CD4-positive, alpha-beta T cell (primary cell): ENCODE results near the gene RBM20. TPM values are rescaled to one million over a fixed set of nuclear protein-coding genes. Genes with fewer than 3 reads are reported as not detected.

Experiments
- ATAC-seq: fragments of 200-7000 bp; cut with Tn5 transposase; one replicate; pipeline ENCODE4 v1.10.0; 2022; ENCODE audit warnings: mild to moderate bottlenecking; ENCODE audit not compliant: poor library complexity
- CTCF ChIA-PET: fragments of 350-600 bp; sonication (Branson Sonifier 250); formaldehyde crosslinking; loops from one replicate; lab custom pipeline; 2021; ENCODE audit warnings: antibody characterized with exemption, inconsistent platforms; lab: Charles Lee
- POLR2A ChIA-PET: fragments of 350-600 bp; sonication (Branson Sonifier 250); formaldehyde crosslinking; loops from one replicate; lab custom pipeline; 2021; ENCODE audit warnings: antibody characterized with exemption, inconsistent platforms; lab: Charles Lee
- DNase-seq, 14 experiments: peaks; one replicate each; pipeline ENCODE4 v3.0.0-alpha.2; 2013 to 2020; ENCODE audit warnings: mixed read lengths in 2 of 14
- H3K27ac ChIP-seq, 2 donors: one replicate each; pipeline versions ENCODE4 v1.5.1 to v1.7.0; 2013; ENCODE audit warnings: low read length in 2 of 2, low read depth in 1 of 2, mild to moderate bottlenecking in 1 of 2
- H3K27me3 ChIP-seq, 2 experiments: 1 replicate in 1 of 2; 2 replicates in 1 of 2; pipeline versions ENCODE4 v1.6.1 to v1.7.0; 2013; ENCODE audit warnings: low read length in 2 of 2, control low read depth in 1 of 2, mild to moderate bottlenecking in 1 of 2, moderate library complexity in 1 of 2; ENCODE audit not compliant: insufficient read depth in 2 of 2, control insufficient read depth in 1 of 2
- H3K36me3 ChIP-seq: one replicate; pipeline ENCODE4 v1.6.1; 2013; ENCODE audit warnings: low read length, control low read depth; ENCODE audit not compliant: insufficient read depth
- H3K4me1 ChIP-seq: one replicate; pipeline ENCODE4 v1.6.1; 2013; ENCODE audit warnings: low read length, control low read depth; ENCODE audit not compliant: insufficient read depth
- H3K4me3 ChIP-seq: one replicate; pipeline ENCODE4 v1.5.1; 2013; ENCODE audit warnings: mild to moderate bottlenecking, low read length, moderate library complexity
- H3K9me3 ChIP-seq, 2 experiments: 1 replicate in 1 of 2; 2 replicates in 1 of 2; pipeline versions ENCODE4 v1.6.1 to v1.7.0; 2013; ENCODE audit warnings: low read length in 2 of 2, mild to moderate bottlenecking in 2 of 2, control low read depth in 1 of 2, moderate library complexity in 1 of 2; ENCODE audit not compliant: control insufficient read depth in 1 of 2, insufficient read depth in 1 of 2
- H3K27ac Mint-ChIP-seq: one replicate; pipeline ENCODE4 v1.8.0; 2020; ENCODE audit warnings: mixed read lengths
- H3K27me3 Mint-ChIP-seq: one replicate; pipeline ENCODE4 v1.8.0; 2021; ENCODE audit warnings: mixed read lengths
- H3K36me3 Mint-ChIP-seq: one replicate; pipeline ENCODE4 v1.8.0; 2021; ENCODE audit warnings: low read depth, mixed read lengths
- H3K4me1 Mint-ChIP-seq: one replicate; pipeline ENCODE4 v1.8.0; 2021; ENCODE audit warnings: low read depth, mixed read lengths
- H3K4me3 Mint-ChIP-seq: one replicate; pipeline ENCODE4 v1.8.0; 2020; ENCODE audit warnings: mild to moderate bottlenecking, mixed read lengths
- H3K9me3 Mint-ChIP-seq: one replicate; pipeline ENCODE4 v1.8.0; 2020; ENCODE audit warnings: mixed read lengths
- CTCF ChIP-seq: fragments of 200-600 bp; IDR thresholded peaks from one replicate; pipeline ENCODE4 v1.8.0; 2022; ENCODE audit warnings: antibody characterized with exemption, mild to moderate bottlenecking
- intact Hi-C, 2 experiments: fragments of 100-400 bp; cut with DNase I in 1 of 2; cut with micrococcal nuclease in 1 of 2; formaldehyde crosslinking; loops; one replicate each; pipeline versions ENCODE4 v1.15.1 to v1.9.0; 2023 to 2025; cut with DNase I, micrococcal nuclease
- total RNA-seq, 174 experiments: library from RNA in 2 of 174; stranded (reverse) in 2 of 174; gene quantifications; one replicate each; pipeline ENCODE4 v1.2.3 and lab custom pipeline; 2021 to 2026

Gene RBM20
- total RNA-seq, 2 experiments from 2014 or later = 0.91 to 1.1 TPM

GRCh38 chr10:110706690-110707098, 62.6 kb downstream of the RBM20 start:
- Histone ChIP-seq H3K27me3 (no peaks in the 10 kb centered on the region), H3K9me3 (peaks cover 0 to 3% of the 10 kb centered on the region in 2 experiments), H3K4me1 (no peaks in the 10 kb centered on the region), H3K36me3 (no peaks in the 10 kb centered on the region), H3K4me3 (no peak overlapping the region), H3K27ac (no peak overlapping the region)
- no peak for DNase-seq
- Mint-ChIP-seq H3K4me1 (no peaks in the 10 kb centered on the region), H3K27ac (no peak overlapping the region), H3K36me3 (no peaks in the 10 kb centered on the region), H3K27me3 (no peaks in the 10 kb centered on the region), H3K9me3 (no peaks in the 10 kb centered on the region), H3K4me3 (no peak overlapping the region)
- intact Hi-C loops = no loop called here
- CTCF ChIA-PET = no interaction called here
- POLR2A ChIA-PET = no interaction called here
- ATAC-seq = no peak
- TF ChIP-seq CTCF = no peak

GRCh38 chr10:110708776-110709443, 64.8 kb downstream of the RBM20 start:
- H3K27ac Mint-ChIP-seq = no peak overlapping the region
- H3K9me3 ChIP-seq = no peaks in the 10 kb centered on the region
- H3K4me3 Mint-ChIP-seq = no peak overlapping the region
- DNase-seq = no peak
- ATAC-seq = no peak
- no peaks in the 10 kb centered on the region for H3K4me1 ChIP-seq
- H3K36me3 ChIP-seq = no peaks in the 10 kb centered on the region
- H3K9me3 Mint-ChIP-seq = no peaks in the 10 kb centered on the region
- H3K4me1 Mint-ChIP-seq = no peaks in the 10 kb centered on the region
- H3K27me3 Mint-ChIP-seq = no peaks in the 10 kb centered on the region
- intact Hi-C loops = no loop called here
- POLR2A ChIA-PET = interaction anchor here (0.6 kb wide), 1 partner anchor 58 kb away, joined by 5 read pairs; no protein-coding TSS in a partner anchor
- H3K27ac ChIP-seq = no peak overlapping the region
- TF ChIP-seq CTCF = no peak
- CTCF ChIA-PET = no interaction called here
- no peaks in the 10 kb centered on the region for H3K27me3 ChIP-seq
- H3K4me3 ChIP-seq = no peak overlapping the region
- H3K36me3 Mint-ChIP-seq = no peaks in the 10 kb centered on the region

GRCh38 chr10:110709444-110709828, 65.3 kb downstream of the RBM20 start:
- Histone ChIP-seq H3K4me3 (no peak overlapping the region), H3K27me3 (peaks cover 0 to under 1% of the 10 kb centered on the region in 2 experiments), H3K36me3 (no peaks in the 10 kb centered on the region), H3K27ac (no peak overlapping the region), H3K4me1 (no peaks in the 10 kb centered on the region), H3K9me3 (no peaks in the 10 kb centered on the region)
- no peak for DNase-seq
- Mint-ChIP-seq H3K4me1 (no peaks in the 10 kb centered on the region), H3K4me3 (no peak overlapping the region), H3K36me3 (no peaks in the 10 kb centered on the region), H3K27me3 (no peaks in the 10 kb centered on the region), H3K27ac (no peak overlapping the region), H3K9me3 (no peaks in the 10 kb centered on the region)
- TF ChIP-seq CTCF = no peak
- intact Hi-C loops = no loop called here
- POLR2A ChIA-PET = no interaction called here
- CTCF ChIA-PET = no interaction called here
- ATAC-seq = no peak
